H9 (cell line): ENCODE data around the gene UNC119. TPM values are rescaled to one million over a fixed set of nuclear protein-coding genes. Genes with fewer than 3 reads are reported as not detected.

Experiments
- DNase-seq: peaks from one replicate; pipeline ENCODE4 v3.0.0-alpha.2; 2017
- H2AFZ ChIP-seq: one replicate; pipeline ENCODE4 v1.6.1; 2013; ENCODE audit warnings: mild to moderate bottlenecking, low read length, control low read depth, moderate library complexity
- H2AK5ac ChIP-seq: 2 replicates; pipeline ENCODE4 v1.6.1; 2013; ENCODE audit warnings: low read length, control low read depth, mixed read lengths; ENCODE audit not compliant: insufficient read length
- H2BK120ac ChIP-seq: one replicate; pipeline ENCODE4 v1.6.1; 2013; ENCODE audit warnings: low read depth, mild to moderate bottlenecking, low read length, control low read depth, inconsistent platforms; ENCODE audit not compliant: poor library complexity, severe bottlenecking
- H2BK12ac ChIP-seq: 2 replicates; pipeline ENCODE4 v1.6.1; 2013; ENCODE audit warnings: low read length, control low read depth, mixed read lengths, low read depth; ENCODE audit not compliant: insufficient read length
- H2BK15ac ChIP-seq: 2 replicates; pipeline ENCODE4 v1.6.1; 2013; ENCODE audit warnings: low read depth, low read length, control low read depth
- H2BK20ac ChIP-seq: one replicate; pipeline ENCODE4 v1.6.1; 2013; ENCODE audit warnings: low read depth, mild to moderate bottlenecking, low read length, control low read depth, inconsistent platforms; ENCODE audit not compliant: poor library complexity, severe bottlenecking
- H2BK5ac ChIP-seq: 2 replicates; pipeline ENCODE4 v1.6.1; 2013; ENCODE audit warnings: low read length, control low read depth, mixed read lengths; ENCODE audit not compliant: insufficient read length
- H3K14ac ChIP-seq: 2 replicates; pipeline ENCODE4 v1.6.1; 2013; ENCODE audit warnings: low read length, control low read depth; ENCODE audit not compliant: insufficient read depth
- H3K18ac ChIP-seq: 2 replicates; pipeline ENCODE4 v1.6.1; 2013; ENCODE audit warnings: low read depth, mild to moderate bottlenecking, mixed read lengths, low read length, control low read depth; ENCODE audit not compliant: insufficient read length
- H3K23ac ChIP-seq: 2 replicates; pipeline ENCODE4 v1.6.1; 2013; ENCODE audit warnings: low read length, control low read depth, mixed read lengths, low read depth; ENCODE audit not compliant: insufficient read length
- H3K23me2 ChIP-seq: 2 replicates; pipeline ENCODE4 v1.6.1; 2013; ENCODE audit warnings: low read depth, mild to moderate bottlenecking, mixed read lengths, low read length, control low read depth; ENCODE audit not compliant: insufficient read length, poor library complexity, severe bottlenecking
- H3K27ac ChIP-seq: 2 replicates; pipeline ENCODE4 v1.5.1; 2013; ENCODE audit warnings: low read length, control low read depth, mixed read lengths, low read depth; ENCODE audit not compliant: insufficient read length
- H3K27me3 ChIP-seq: 2 replicates; pipeline ENCODE4 v1.6.1; 2013; ENCODE audit warnings: low read length, control low read depth, inconsistent platforms; ENCODE audit not compliant: insufficient read depth
- H3K4ac ChIP-seq: 2 replicates; pipeline ENCODE4 v1.6.1; 2013; ENCODE audit warnings: low read depth, mild to moderate bottlenecking, control low read depth, inconsistent platforms, low read length, moderate library complexity
- H3K4me1 ChIP-seq: 2 replicates; pipeline ENCODE4 v1.6.1; 2013; ENCODE audit warnings: low read length, control low read depth, inconsistent platforms; ENCODE audit not compliant: insufficient read depth
- H3K4me2 ChIP-seq: 2 replicates; pipeline ENCODE4 v1.6.1; 2013; ENCODE audit warnings: low read length, control low read depth, mixed read lengths; ENCODE audit not compliant: insufficient read length, insufficient read depth
- H3K56ac ChIP-seq: 2 replicates; pipeline ENCODE4 v1.6.1; 2013; ENCODE audit warnings: low read depth, mild to moderate bottlenecking, mixed read lengths, low read length, control low read depth; ENCODE audit not compliant: insufficient read length
- H3K79me1 ChIP-seq: 2 replicates; pipeline ENCODE4 v1.6.1; 2013; ENCODE audit warnings: low read depth, mild to moderate bottlenecking, moderate library complexity, low read length, control low read depth, inconsistent platforms; ENCODE audit not compliant: insufficient read depth, poor library complexity, severe bottlenecking
- H3K79me2 ChIP-seq: 2 replicates; pipeline ENCODE4 v1.6.1; 2013; ENCODE audit warnings: low read length, control low read depth, inconsistent platforms; ENCODE audit not compliant: insufficient read depth
- H3K9ac ChIP-seq: 2 replicates; pipeline ENCODE4 v1.6.1; 2013; ENCODE audit warnings: low read length, control low read depth, mixed read lengths; ENCODE audit not compliant: insufficient read length; ENCODE audit errors: extremely low read depth
- H3K9me3 ChIP-seq: one replicate; pipeline ENCODE4 v1.6.1; 2013; ENCODE audit warnings: low read depth, low read length, inconsistent platforms; ENCODE audit not compliant: control insufficient read depth
- H3T11ph ChIP-seq: one replicate; pipeline ENCODE4 v1.6.1; 2013; ENCODE audit warnings: mild to moderate bottlenecking, low read length, control low read depth, inconsistent platforms
- H4K20me1 ChIP-seq: one replicate; pipeline ENCODE4 v1.6.1; 2013; ENCODE audit not compliant: control insufficient read depth, insufficient read length, insufficient read depth
- H4K5ac ChIP-seq: 2 replicates; pipeline ENCODE4 v1.6.1; 2013; ENCODE audit warnings: low read depth, mild to moderate bottlenecking, mixed read lengths, low read length, control low read depth; ENCODE audit not compliant: insufficient read length
- H4K8ac ChIP-seq: replicated peaks from 2 replicates; pipeline ENCODE4 v1.6.1; 2013; ENCODE audit warnings: low read length, control low read depth, mixed read lengths, low read depth; ENCODE audit not compliant: insufficient read length
- H4K91ac ChIP-seq: 2 replicates; pipeline ENCODE4 v1.6.1; 2013; ENCODE audit warnings: low read depth, mild to moderate bottlenecking, moderate library complexity, mixed read lengths, low read length, control low read depth; ENCODE audit not compliant: insufficient read length
- H3K27ac Mint-ChIP-seq, 3 experiments: 2 replicates in 2 of 3; 3 replicates in 1 of 3; pipeline ENCODE4 v1.8.0; 2020 to 2021; ENCODE audit warnings: mixed read lengths in 3 of 3, mild to moderate bottlenecking in 1 of 3, moderate library complexity in 1 of 3
- H3K27me3 Mint-ChIP-seq: 2 replicates; pipeline ENCODE4 v1.8.0; 2021; ENCODE audit warnings: low read depth, mild to moderate bottlenecking, moderate library complexity, mixed read lengths
- H3K36me3 Mint-ChIP-seq, 3 experiments: 2 replicates in 2 of 3; 3 replicates in 1 of 3; pipeline ENCODE4 v1.8.0; 2020 to 2021; ENCODE audit warnings: low read depth in 3 of 3, mixed read lengths in 3 of 3; ENCODE audit not compliant: insufficient read depth in 1 of 3
- H3K4me1 Mint-ChIP-seq, 2 experiments: 2 replicates each; pipeline ENCODE4 v1.8.0; 2020; ENCODE audit warnings: mixed read lengths in 2 of 2
- H3K4me3 Mint-ChIP-seq, 2 experiments: 2 replicates in 1 of 2; 3 replicates in 1 of 2; pipeline ENCODE4 v1.8.0; 2020 to 2021; ENCODE audit warnings: mild to moderate bottlenecking in 2 of 2, mixed read lengths in 2 of 2, moderate library complexity in 1 of 2
- H3K9me3 Mint-ChIP-seq, 2 experiments: 2 replicates in 1 of 2; 3 replicates in 1 of 2; pipeline ENCODE4 v1.8.0; 2020; ENCODE audit warnings: mild to moderate bottlenecking in 2 of 2, mixed read lengths in 2 of 2, moderate library complexity in 1 of 2
- CTCF ChIP-seq: fragments of 200-600 bp; sonication (generic); conservative IDR thresholded peaks from 3 replicates; pipeline ENCODE4 v1.8.0; 2021; ENCODE audit warnings: antibody characterized with exemption, mild to moderate bottlenecking
- WGBS: extraction: QIAGEN DNeasy Blood & Tissue Kit; methylation state at CpG from one replicate; pipeline ENCODE4 v1.1.7; 2013; ENCODE audit warnings: missing lambda C conversion rate, low lambda C conversion rate, mixed read lengths; ENCODE audit not compliant: insufficient read length; ENCODE audit errors: extremely low coverage; 5-methylcytosine and 5-hydroxymethylcytosine counted together
- total RNA-seq: library from RNA; stranded (reverse); gene quantifications from 2 replicates; pipeline ENCODE4 v1.2.1, GENCODE V29; 2021

The UNC119 gene
- total RNA-seq, 1 experiment from 2014 or later, result 36.9 TPM

GRCh38 chr17:28513476-28513875, 38.9 kb downstream of the UNC119 start:
- H3K23me2 ChIP-seq, result no peaks in the 10 kb centered on the region
- H2BK15ac ChIP-seq, result no peak overlapping the region
- no peak overlapping the region for H4K5ac ChIP-seq
- no peak overlapping the region for H3T11ph ChIP-seq
- H3K79me2 ChIP-seq, result no peaks in the 10 kb centered on the region
- H2BK120ac ChIP-seq, result no peak overlapping the region
- H3K79me1 ChIP-seq, result no peaks in the 10 kb centered on the region
- H3K4ac ChIP-seq, result no peak overlapping the region
- H4K91ac ChIP-seq, result no peak overlapping the region
- Mint-ChIP-seq H3K27me3 (peaks cover 36% of the 10 kb centered on the region), H3K9me3 (peaks cover 2 to 5% of the 10 kb centered on the region in 2 experiments; a peak in 2 of 5 replicates), H3K4me3 (no peak overlapping the region), H3K27ac (no peak overlapping the region), H3K4me1 (peaks cover 4 to 10% of the 10 kb centered on the region in 2 experiments; a peak in 2 of 4 replicates), H3K36me3 (no peaks in the 10 kb centered on the region)
- H3K56ac ChIP-seq, result no peak overlapping the region
- H3K23ac ChIP-seq, result no peak overlapping the region
- H3K27me3 ChIP-seq, result no peaks in the 10 kb centered on the region
- no peak for TF ChIP-seq CTCF
- H3K9me3 ChIP-seq, result no peaks in the 10 kb centered on the region
- H3K18ac ChIP-seq, result no peak overlapping the region
- no peak overlapping the region for H2AK5ac ChIP-seq
- no peaks in the 10 kb centered on the region for H4K20me1 ChIP-seq
- no peak overlapping the region for H2AFZ ChIP-seq
- no peak overlapping the region for H2BK20ac ChIP-seq
- no peak overlapping the region for H2BK12ac ChIP-seq
- no peak overlapping the region for H3K14ac ChIP-seq
- no peak overlapping the region for H4K8ac ChIP-seq
- H3K4me2 ChIP-seq, result no peak overlapping the region
- DNase-seq, result no peak
- H2BK5ac ChIP-seq, result no peak overlapping the region
- no peak overlapping the region for H3K9ac ChIP-seq
- H3K27ac ChIP-seq, result no peak overlapping the region
- WGBS, result no CpG with 5 or more reads among the region's 7 CpGs
- no peaks in the 10 kb centered on the region for H3K4me1 ChIP-seq
